Endothelial cell (in vitro differentiated cells): Measurements from ENCODE around the gene MYRIP. TPM values are rescaled to one million over a fixed set of nuclear protein-coding genes. Genes with fewer than 3 reads are reported as not detected.

Experiments used
- DNase-seq: peaks from one replicate; pipeline ENCODE4 v3.0.0; 2021; ENCODE audit warnings: low spot score
- H3K27ac Mint-ChIP-seq: one replicate; pipeline ENCODE4 v1.8.0; 2021; ENCODE audit warnings: mixed read lengths, inconsistent platforms; ENCODE audit not compliant: unreplicated experiment
- H3K27me3 Mint-ChIP-seq: one replicate; pipeline ENCODE4 v1.8.0; 2021; ENCODE audit warnings: mild to moderate bottlenecking, moderate library complexity, mixed read lengths, inconsistent platforms; ENCODE audit not compliant: unreplicated experiment
- H3K36me3 Mint-ChIP-seq: one replicate; pipeline ENCODE4 v1.8.0; 2021; ENCODE audit warnings: mild to moderate bottlenecking, low read depth, mixed read lengths, inconsistent platforms; ENCODE audit not compliant: unreplicated experiment
- H3K4me1 Mint-ChIP-seq: one replicate; pipeline ENCODE4 v1.8.0; 2021; ENCODE audit warnings: mild to moderate bottlenecking, mixed read lengths, inconsistent platforms; ENCODE audit not compliant: unreplicated experiment
- H3K4me3 Mint-ChIP-seq: one replicate; pipeline ENCODE4 v1.8.0; 2021; ENCODE audit warnings: mild to moderate bottlenecking, mixed read lengths, inconsistent platforms; ENCODE audit not compliant: unreplicated experiment
- H3K9me3 Mint-ChIP-seq: one replicate; pipeline ENCODE4 v1.8.0; 2021; ENCODE audit warnings: mixed read lengths, inconsistent platforms; ENCODE audit not compliant: unreplicated experiment
- CTCF ChIP-seq: fragments of 200-600 bp; sonication (generic); IDR thresholded peaks from one replicate; pipeline ENCODE4 v1.5.0; 2021; ENCODE audit warnings: antibody characterized with exemption; ENCODE audit not compliant: unreplicated experiment
- total RNA-seq: library from RNA; stranded (reverse); fragmentation: NEBNext Ultra II Directional; extraction: Animal tissue kit (Norgen Biotek cat#: 25700); gene quantifications from one replicate; pipeline ENCODE4 v1.2.1, GENCODE V29; 2021; ENCODE audit not compliant: unreplicated experiment

The MYRIP gene
- total RNA-seq, 1 donor from 2014 or later = 0.49 TPM

GRCh38 chr3:40120067-40120692 lies 310.8 kb downstream of the MYRIP start:
- Mint-ChIP-seq H3K4me3 (no peak overlapping the region), H3K27ac (no peak overlapping the region), H3K4me1 (no peaks in the 10 kb centered on the region), H3K27me3 (peaks cover 1% of the 10 kb centered on the region), H3K36me3 (no peaks in the 10 kb centered on the region), H3K9me3 (no peaks in the 10 kb centered on the region)
- no peak for TF ChIP-seq CTCF
- no peak for DNase-seq

GRCh38 chr3:40120806-40121205 lies 311.4 kb downstream of the MYRIP start:
- no peaks in the 10 kb centered on the region for H3K36me3 Mint-ChIP-seq
- H3K27ac Mint-ChIP-seq = no peak overlapping the region
- H3K27me3 Mint-ChIP-seq = peaks cover 1% of the 10 kb centered on the region
- no peak for DNase-seq
- no peaks in the 10 kb centered on the region for H3K9me3 Mint-ChIP-seq
- no peak for TF ChIP-seq CTCF
- no peaks in the 10 kb centered on the region for H3K4me1 Mint-ChIP-seq
- H3K4me3 Mint-ChIP-seq = no peak overlapping the region

- Mint-ChIP-seq H3K36me3 (no peaks in the 10 kb centered on the region), H3K27me3 (no peaks in the 10 kb centered on the region)
These were observed 315.5 kb downstream of the MYRIP start for GRCh38 chr3:40124918-40125317.

GRCh38 chr3:40128166-40128565 lies 318.8 kb downstream of the MYRIP start:
- H3K27me3 Mint-ChIP-seq = no peaks in the 10 kb centered on the region
- peaks cover 4% of the 10 kb centered on the region for H3K36me3 Mint-ChIP-seq
- no peak for DNase-seq
- TF ChIP-seq CTCF = no peak
- no peaks in the 10 kb centered on the region for H3K4me1 Mint-ChIP-seq
- H3K9me3 Mint-ChIP-seq = peaks cover 4% of the 10 kb centered on the region
- no peak overlapping the region for H3K4me3 Mint-ChIP-seq
- no peak overlapping the region for H3K27ac Mint-ChIP-seq

More at GRCh38 chr3:40124918-40125317, 315.5 kb downstream of the MYRIP start:
- DNase-seq = no peak
- no peak overlapping the region for H3K4me3 Mint-ChIP-seq
- no peaks in the 10 kb centered on the region for H3K9me3 Mint-ChIP-seq
- H3K27ac Mint-ChIP-seq = no peak overlapping the region
- no peak for TF ChIP-seq CTCF
- no peaks in the 10 kb centered on the region for H3K4me1 Mint-ChIP-seq

GRCh38 chr3:40129510-40129909 lies 320.1 kb downstream of the MYRIP start:
- Mint-ChIP-seq H3K4me3 (no peak overlapping the region), H3K27me3 (no peaks in the 10 kb centered on the region), H3K27ac (no peak overlapping the region), H3K36me3 (peaks cover 13% of the 10 kb centered on the region), H3K9me3 (peaks cover 12% of the 10 kb centered on the region), H3K4me1 (no peaks in the 10 kb centered on the region)
- TF ChIP-seq CTCF = no peak
- DNase-seq = no peak
